Activated naive CD8-positive, alpha-beta T cell (primary cell): ENCODE measurements around the gene GMDS.

Source experiments
- H3K27ac Mint-ChIP-seq: one replicate; pipeline ENCODE4 v1.8.0; 2021; ENCODE audit warnings: mixed read lengths
- H3K27me3 Mint-ChIP-seq: one replicate; pipeline ENCODE4 v1.8.0; 2021; ENCODE audit warnings: mixed read lengths
- H3K36me3 Mint-ChIP-seq: one replicate; pipeline ENCODE4 v1.8.0; 2021; ENCODE audit warnings: mixed read lengths
- H3K4me1 Mint-ChIP-seq: one replicate; pipeline ENCODE4 v1.8.0; 2021; ENCODE audit warnings: low read depth, mixed read lengths
- H3K4me3 Mint-ChIP-seq: one replicate; pipeline ENCODE4 v1.8.0; 2021; ENCODE audit warnings: mild to moderate bottlenecking, mixed read lengths
- H3K9me3 Mint-ChIP-seq: one replicate; pipeline ENCODE4 v1.8.0; 2021; ENCODE audit warnings: low read depth, mixed read lengths

Gene GMDS

DNA sequence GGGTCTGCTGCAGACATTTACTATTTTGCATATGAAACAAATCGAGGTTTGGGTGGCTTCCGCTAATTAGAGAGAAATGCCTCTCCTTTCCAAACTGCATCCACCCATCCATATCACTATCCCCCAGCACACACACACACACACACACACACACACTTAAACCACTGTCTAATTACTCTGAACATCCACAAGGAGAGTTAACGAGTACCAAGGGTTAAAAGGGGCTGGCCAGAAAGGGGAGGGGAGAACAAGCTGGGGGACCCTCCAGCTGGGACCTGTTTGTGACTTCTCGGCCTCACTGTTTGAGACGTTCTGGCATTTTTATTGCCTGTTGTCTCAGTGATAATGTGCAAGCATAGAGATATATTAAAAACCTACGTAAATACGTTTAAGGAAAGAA, 374.5 kb downstream of the GMDS start:
- Mint-ChIP-seq H3K36me3 (peaks cover 7% of the 10 kb centered on the region), H3K9me3 (no peaks in the 10 kb centered on the region), H3K27ac (no peak overlapping the region)

DNA sequence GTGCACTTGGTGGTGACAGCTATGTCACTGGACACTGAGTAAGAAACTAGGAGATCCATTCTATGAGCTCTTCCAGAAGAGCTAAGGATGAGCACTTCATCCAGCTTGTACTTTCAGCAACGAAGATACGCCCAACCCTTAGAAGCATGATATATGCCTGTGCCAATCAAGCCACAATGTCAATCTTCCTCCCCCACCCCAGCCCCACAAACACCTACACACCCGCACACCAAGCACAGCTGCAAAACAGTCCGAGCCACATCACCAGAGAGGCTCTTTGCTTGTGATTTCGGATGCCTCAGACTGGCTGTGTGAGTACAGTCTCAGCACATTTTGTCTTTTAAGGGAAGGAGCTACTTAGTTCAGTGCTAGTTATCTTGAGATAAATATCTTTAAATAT, 375.2 kb downstream of the GMDS start:
- no peak overlapping the region for H3K27ac Mint-ChIP-seq
- H3K36me3 Mint-ChIP-seq = peaks cover 7% of the 10 kb centered on the region
- H3K4me3 Mint-ChIP-seq = no peak overlapping the region
- no peaks in the 10 kb centered on the region for H3K27me3 Mint-ChIP-seq
- H3K9me3 Mint-ChIP-seq = no peaks in the 10 kb centered on the region
- H3K4me1 Mint-ChIP-seq = no peaks in the 10 kb centered on the region

More for the DNA sequence above, 374.5 kb downstream of the GMDS start:
- no peak overlapping the region for H3K4me3 Mint-ChIP-seq
- no peaks in the 10 kb centered on the region for H3K4me1 Mint-ChIP-seq
- no peaks in the 10 kb centered on the region for H3K27me3 Mint-ChIP-seq

DNA sequence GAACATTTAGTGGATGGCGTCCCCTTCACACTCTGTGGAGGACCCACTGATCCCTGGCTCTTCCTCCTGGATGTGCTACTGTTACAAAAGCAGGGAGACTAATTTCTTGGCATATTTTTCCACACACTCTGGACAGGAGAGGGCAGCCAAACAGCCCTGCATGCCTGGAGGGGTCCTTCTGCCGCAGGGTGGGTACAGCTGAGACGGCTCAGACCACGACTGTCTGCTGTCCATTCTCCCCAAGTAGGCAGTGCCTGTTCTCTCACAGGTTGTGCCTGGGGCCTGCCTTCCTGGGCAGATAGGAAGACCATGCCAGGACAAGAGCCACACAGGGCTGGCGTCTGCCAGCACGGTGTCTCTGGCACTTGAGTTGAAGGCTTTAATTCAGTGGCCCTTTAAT, 375.6 kb downstream of the GMDS start:
- no peaks in the 10 kb centered on the region for H3K27me3 Mint-ChIP-seq
- no peaks in the 10 kb centered on the region for H3K9me3 Mint-ChIP-seq
- no peak overlapping the region for H3K27ac Mint-ChIP-seq
- no peak overlapping the region for H3K4me3 Mint-ChIP-seq
- H3K4me1 Mint-ChIP-seq = no peaks in the 10 kb centered on the region
- peaks cover 7% of the 10 kb centered on the region for H3K36me3 Mint-ChIP-seq

DNA sequence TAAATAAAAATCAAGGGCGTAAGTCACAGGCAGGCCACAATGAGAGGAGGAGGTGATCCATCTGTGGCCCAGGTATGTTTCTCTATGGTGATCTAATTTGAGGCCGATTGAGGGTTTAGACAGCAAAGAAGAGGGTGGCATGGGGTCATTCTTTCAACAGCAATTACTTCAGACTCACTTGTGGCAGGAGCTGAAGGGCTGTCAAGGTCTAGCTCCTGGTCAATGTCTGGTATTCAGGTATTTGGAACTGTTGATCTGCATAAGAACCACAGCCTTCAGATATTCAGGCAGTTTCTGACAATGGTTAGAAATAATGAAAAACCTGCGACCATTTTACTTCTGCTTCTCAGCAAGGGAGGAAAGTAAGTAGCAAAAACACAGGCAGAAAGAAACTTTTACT, 376.1 kb downstream of the GMDS start:
- no peak overlapping the region for H3K4me3 Mint-ChIP-seq
- no peak overlapping the region for H3K27ac Mint-ChIP-seq
- no peaks in the 10 kb centered on the region for H3K9me3 Mint-ChIP-seq
- peaks cover 7% of the 10 kb centered on the region for H3K36me3 Mint-ChIP-seq
- H3K4me1 Mint-ChIP-seq = no peaks in the 10 kb centered on the region
- H3K27me3 Mint-ChIP-seq = no peaks in the 10 kb centered on the region

DNA sequence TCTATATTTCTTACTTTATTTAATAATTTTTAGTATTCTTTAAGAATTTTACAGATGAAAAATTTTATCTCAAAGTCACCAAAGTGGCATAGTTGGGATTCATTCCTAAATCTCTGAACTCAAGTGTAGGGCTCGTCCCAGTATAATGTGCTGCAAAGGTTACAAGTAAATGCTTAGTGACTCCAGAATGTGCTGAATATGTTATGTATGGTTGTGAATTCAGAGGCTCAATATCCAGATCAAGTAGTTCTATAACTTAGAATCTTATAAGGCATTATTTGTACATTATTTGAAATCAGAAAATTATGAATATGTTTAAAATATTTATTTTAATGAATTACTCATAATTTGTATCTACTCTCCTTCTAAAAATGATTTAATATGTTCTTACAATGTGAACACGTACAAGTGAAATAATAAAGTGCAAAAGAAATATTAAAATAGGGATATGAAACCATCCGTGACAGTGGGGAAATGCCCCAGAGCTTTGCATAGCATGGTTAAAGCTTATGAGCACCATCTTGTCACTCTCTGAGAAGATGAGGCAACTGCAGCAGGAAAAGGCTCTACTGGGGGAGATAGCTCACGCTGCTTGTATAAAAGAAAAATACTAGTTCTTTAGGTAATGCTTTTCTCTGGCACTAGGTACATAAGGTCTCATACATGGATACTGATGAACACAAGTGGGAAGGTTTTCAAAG, 376.7 kb downstream of the GMDS start:
- Mint-ChIP-seq H3K27me3 (no peaks in the 10 kb centered on the region), H3K36me3 (peaks cover 7% of the 10 kb centered on the region), H3K9me3 (no peaks in the 10 kb centered on the region), H3K27ac (no peak overlapping the region), H3K4me1 (no peaks in the 10 kb centered on the region), H3K4me3 (no peak overlapping the region)

DNA sequence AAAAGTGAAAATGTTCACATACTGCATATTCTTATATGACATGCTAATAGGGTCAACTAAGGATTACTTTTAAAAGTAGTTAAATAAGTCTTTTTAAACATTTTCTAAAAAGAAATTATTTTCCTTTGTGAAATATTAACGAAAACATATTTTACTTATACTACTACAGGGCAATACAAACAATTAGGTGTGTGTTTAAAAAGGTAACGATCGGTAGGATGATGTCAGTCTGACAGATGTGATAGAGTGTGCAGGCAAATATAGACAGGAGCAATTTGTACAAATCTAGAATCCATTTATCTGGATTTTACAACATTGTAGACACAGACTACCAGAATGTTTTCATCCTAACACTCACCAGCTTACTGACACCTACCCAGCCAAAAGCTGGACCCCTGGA, 378.2 kb downstream of the GMDS start:
- Mint-ChIP-seq H3K4me1 (no peaks in the 10 kb centered on the region), H3K36me3 (peaks cover 5% of the 10 kb centered on the region), H3K4me3 (no peak overlapping the region), H3K27ac (no peak overlapping the region), H3K27me3 (no peaks in the 10 kb centered on the region), H3K9me3 (no peaks in the 10 kb centered on the region)

DNA sequence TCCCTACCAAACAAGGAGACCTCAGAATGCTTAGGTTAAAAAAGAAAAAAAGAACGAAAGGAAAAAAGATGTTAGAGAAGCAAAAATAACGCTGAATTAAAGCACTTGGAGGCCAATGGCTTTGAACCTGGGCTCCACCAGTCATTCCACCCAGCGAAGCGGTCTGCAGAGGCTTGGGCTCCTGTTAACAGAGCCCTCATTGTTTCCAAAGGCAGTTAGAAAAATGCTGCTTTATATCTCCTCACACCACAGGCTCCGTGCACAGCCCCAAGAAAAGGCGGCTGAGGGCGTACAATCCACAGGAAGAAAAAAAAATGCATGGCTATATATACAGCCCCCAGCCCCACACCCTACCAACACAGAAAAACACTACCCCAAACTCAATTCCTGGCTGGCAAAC, 379.8 kb downstream of the GMDS start:
- no peaks in the 10 kb centered on the region for H3K4me1 Mint-ChIP-seq
- no peak overlapping the region for H3K27ac Mint-ChIP-seq
- H3K36me3 Mint-ChIP-seq = peaks cover 5% of the 10 kb centered on the region
- no peak overlapping the region for H3K4me3 Mint-ChIP-seq
- H3K9me3 Mint-ChIP-seq = no peaks in the 10 kb centered on the region
- no peaks in the 10 kb centered on the region for H3K27me3 Mint-ChIP-seq

DNA sequence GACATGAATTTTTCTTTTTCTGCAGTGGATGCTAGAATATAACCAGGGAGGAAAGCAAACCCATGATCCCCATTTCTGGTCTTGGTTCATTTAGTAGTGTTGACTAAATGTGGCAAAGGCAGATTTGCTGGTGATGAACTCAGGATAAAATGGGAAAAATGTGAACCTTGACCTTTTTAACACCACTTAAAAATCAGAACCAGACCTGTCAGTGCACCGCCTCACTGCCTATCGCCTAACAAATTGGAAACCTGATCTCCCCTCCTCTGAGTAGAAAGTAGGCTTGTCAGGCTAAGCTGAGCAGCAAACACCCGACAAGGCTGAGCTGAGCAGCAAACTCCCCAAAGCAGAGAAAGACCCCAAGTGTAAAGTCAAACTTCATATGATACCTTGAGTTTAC, 380.9 kb downstream of the GMDS start:
- H3K27ac Mint-ChIP-seq = no peak overlapping the region
- H3K9me3 Mint-ChIP-seq = no peaks in the 10 kb centered on the region
- no peak overlapping the region for H3K4me3 Mint-ChIP-seq
- H3K27me3 Mint-ChIP-seq = no peaks in the 10 kb centered on the region
- H3K4me1 Mint-ChIP-seq = no peaks in the 10 kb centered on the region
- peaks cover 5% of the 10 kb centered on the region for H3K36me3 Mint-ChIP-seq

DNA sequence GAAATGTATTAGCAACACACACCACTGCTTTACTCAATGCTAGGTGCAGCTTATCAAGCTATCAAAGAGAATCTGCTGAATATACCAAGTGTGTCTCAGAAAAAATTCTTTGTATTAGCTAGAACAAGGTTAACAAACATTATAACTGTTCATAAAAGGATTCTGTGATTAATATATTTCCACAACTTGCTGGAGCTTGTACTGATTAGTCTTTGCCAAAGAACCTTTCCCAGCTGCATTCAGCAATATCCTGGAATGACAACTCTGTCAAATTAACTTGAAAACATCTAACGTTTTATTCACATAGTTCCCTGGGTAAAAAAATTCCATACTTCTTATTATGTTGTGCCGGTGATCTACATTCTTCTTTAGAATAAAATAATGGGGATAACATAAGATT, 383.0 kb downstream of the GMDS start:
- H3K4me1 Mint-ChIP-seq = no peaks in the 10 kb centered on the region
- H3K36me3 Mint-ChIP-seq = no peaks in the 10 kb centered on the region
- H3K27ac Mint-ChIP-seq = no peak overlapping the region
- H3K4me3 Mint-ChIP-seq = no peak overlapping the region
- no peaks in the 10 kb centered on the region for H3K9me3 Mint-ChIP-seq
- no peaks in the 10 kb centered on the region for H3K27me3 Mint-ChIP-seq

DNA sequence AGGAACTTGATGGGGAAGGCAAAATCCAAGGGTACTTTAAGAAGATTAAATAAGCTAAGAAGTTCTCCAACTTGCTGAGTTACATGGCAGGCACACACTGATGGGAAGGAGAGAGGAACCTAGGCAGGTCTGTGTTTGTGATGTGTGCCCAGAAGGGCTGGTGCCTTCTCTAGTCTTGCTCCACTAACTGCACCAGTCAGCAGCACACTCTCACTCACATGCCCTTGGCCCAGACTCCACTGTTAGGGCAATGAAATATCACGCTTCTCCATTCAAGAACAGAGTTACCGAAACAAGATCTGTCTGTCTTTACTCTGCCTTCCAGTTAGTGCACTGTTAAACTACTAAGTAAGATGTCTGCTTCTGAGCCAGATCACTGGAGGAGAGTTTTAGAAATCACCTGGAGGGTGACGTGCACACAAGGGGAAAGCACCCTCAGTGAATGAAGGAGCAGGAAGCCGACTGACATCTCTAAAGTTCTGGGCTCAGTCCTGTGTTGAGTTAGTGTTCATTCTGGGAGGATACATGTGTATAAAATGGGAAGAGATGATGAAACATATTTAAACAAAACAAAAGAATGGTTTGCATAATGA, 384.6 kb downstream of the GMDS start:
- Mint-ChIP-seq H3K27me3 (no peaks in the 10 kb centered on the region), H3K4me1 (no peaks in the 10 kb centered on the region), H3K27ac (no peak overlapping the region), H3K9me3 (no peaks in the 10 kb centered on the region), H3K36me3 (no peaks in the 10 kb centered on the region), H3K4me3 (no peak overlapping the region)

DNA sequence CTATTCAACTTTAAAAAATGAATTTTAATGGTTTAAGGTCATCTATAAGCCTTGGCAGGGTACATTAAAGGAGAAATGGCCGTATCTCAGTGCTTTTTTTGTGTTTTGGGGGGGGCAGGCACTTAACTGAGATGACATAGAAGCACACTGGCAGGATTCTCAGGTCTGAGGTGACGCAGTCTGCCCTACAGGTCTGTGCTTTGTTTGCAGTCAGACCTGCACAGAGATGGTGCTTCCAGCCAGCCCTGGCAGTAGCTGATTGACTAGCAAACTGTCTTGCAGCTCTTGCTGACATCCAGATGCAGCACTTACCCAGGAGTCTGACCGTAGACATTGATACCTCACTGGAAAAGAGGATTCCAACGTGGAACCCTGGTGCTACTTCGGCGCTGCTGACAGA, 386.5 kb downstream of the GMDS start:
- Mint-ChIP-seq H3K4me3 (no peak overlapping the region), H3K36me3 (peaks cover 5% of the 10 kb centered on the region), H3K27ac (no peak overlapping the region), H3K9me3 (no peaks in the 10 kb centered on the region), H3K27me3 (no peaks in the 10 kb centered on the region), H3K4me1 (no peaks in the 10 kb centered on the region)

DNA sequence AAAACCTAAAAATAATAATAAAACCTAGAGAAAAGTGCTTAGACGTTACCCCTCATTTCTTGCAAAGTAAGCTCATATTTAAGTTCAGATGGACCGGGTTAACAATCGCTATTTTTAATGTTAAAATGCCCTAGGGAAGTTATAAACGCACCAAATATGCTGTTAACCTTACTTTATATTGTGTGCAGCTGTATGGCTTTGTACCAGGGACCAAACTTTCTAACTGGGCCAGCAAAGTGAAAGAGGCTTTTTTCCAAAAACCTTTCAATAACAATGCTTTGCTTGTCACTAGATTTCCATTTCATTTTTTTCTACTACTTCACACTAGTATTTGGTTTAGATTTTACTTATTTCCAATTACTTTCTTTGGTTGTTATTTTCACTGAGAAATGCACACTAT, 387.2 kb downstream of the GMDS start:
- H3K4me3 Mint-ChIP-seq = no peak overlapping the region
- peaks cover 2% of the 10 kb centered on the region for H3K4me1 Mint-ChIP-seq
- H3K36me3 Mint-ChIP-seq = peaks cover 7% of the 10 kb centered on the region
- no peaks in the 10 kb centered on the region for H3K9me3 Mint-ChIP-seq
- H3K27me3 Mint-ChIP-seq = no peaks in the 10 kb centered on the region
- H3K27ac Mint-ChIP-seq = no peak overlapping the region

DNA sequence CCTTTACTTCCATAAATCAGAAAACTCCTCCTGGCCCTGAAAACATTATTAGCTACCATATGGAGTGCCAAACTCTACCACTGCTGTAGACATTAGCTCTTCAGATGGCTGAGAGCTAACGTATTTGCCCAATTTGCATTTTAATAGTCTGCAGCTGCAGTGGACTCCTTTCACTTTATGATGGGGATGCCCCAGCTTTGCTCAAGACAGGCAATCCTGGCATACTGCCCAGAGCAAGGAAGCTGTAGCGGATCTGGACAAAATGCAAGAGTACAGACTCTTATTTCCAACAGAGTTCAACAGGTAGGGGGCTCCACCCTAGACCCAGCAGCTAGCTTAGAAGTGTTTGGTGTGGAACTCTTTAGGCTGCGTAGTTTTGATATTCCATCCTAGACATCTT, 389.0 kb downstream of the GMDS start:
- Mint-ChIP-seq H3K36me3 (peaks cover 10% of the 10 kb centered on the region), H3K9me3 (no peaks in the 10 kb centered on the region), H3K4me1 (peaks cover 2% of the 10 kb centered on the region), H3K4me3 (no peak overlapping the region), H3K27ac (no peak overlapping the region), H3K27me3 (no peaks in the 10 kb centered on the region)

DNA sequence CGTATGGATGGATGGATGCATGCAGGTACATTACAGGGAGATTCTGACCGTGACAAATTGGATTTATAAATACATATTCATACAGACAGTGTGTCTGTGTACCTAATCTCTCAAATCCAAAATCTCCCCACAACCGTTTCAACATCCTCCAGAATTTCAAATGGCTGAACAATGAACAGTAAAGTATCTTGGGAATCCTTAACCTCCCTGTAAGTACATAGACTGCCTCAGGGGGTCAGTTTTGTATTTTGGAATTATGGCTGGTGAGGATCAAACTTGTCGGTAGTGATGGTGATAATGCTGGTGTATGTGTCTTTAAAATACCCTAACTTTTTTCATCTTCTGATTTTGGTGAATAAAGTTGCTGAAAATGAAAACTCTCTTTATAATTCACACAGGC, 389.5 kb downstream of the GMDS start:
- no peak overlapping the region for H3K27ac Mint-ChIP-seq
- no peaks in the 10 kb centered on the region for H3K9me3 Mint-ChIP-seq
- H3K36me3 Mint-ChIP-seq = peaks cover 10% of the 10 kb centered on the region
- no peaks in the 10 kb centered on the region for H3K27me3 Mint-ChIP-seq
- H3K4me3 Mint-ChIP-seq = no peak overlapping the region
- peaks cover 2% of the 10 kb centered on the region for H3K4me1 Mint-ChIP-seq

DNA sequence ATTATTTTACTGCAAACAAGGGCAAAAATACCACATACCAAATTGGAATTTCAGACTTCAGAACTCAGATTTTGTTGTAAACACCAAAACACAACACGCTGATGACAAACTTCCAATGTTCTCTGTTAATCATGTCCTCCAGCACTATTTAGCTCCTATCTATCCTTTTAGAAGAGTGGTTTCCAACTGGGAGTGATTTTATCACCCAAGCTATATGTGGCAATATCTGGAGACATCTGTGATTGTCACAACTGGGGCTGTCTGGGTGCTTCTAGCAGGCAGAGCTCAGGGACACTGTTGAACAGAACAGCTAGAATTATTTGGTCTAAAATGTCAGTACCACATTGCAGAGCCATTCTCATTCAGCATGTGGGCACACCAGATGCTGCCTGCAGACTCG, 391.1 kb downstream of the GMDS start:
- peaks cover 2% of the 10 kb centered on the region for H3K4me1 Mint-ChIP-seq
- H3K36me3 Mint-ChIP-seq = peaks cover 10% of the 10 kb centered on the region
- no peak overlapping the region for H3K4me3 Mint-ChIP-seq
- no peaks in the 10 kb centered on the region for H3K27me3 Mint-ChIP-seq
- no peaks in the 10 kb centered on the region for H3K9me3 Mint-ChIP-seq
- H3K27ac Mint-ChIP-seq = no peak overlapping the region

DNA sequence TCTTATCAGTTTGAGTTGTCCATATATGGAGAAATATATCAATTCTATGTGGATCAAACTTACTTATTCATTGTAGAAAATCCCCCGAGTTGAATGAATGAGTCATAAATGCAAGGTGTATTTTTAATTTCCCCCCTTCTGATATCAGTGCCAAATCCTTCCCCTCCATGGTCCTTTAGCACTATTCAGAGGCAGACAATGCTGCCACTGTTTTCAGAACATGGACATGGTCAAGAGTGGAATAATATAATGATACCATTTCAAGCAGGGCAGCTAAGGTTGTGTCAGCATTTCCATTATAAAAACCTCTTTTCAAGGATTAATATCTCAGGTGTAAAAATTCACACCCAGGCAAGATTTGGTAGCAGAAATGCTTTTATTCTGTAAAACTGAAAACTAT, 391.6 kb downstream of the GMDS start:
- H3K4me1 Mint-ChIP-seq = peaks cover 3% of the 10 kb centered on the region
- H3K27ac Mint-ChIP-seq = no peak overlapping the region
- no peaks in the 10 kb centered on the region for H3K9me3 Mint-ChIP-seq
- no peak overlapping the region for H3K4me3 Mint-ChIP-seq
- H3K36me3 Mint-ChIP-seq = peaks cover 10% of the 10 kb centered on the region
- no peaks in the 10 kb centered on the region for H3K27me3 Mint-ChIP-seq
